ENCODE results near the gene ATP1A2. TPM values are rescaled to one million over a fixed set of nuclear protein-coding genes. Genes with fewer than 3 reads are reported as not detected.

Gene ATP1A2
- total RNA-seq, 6 experiments from 2014 or later: 0.09 to 0.17 (median 0.14) TPM; not detected in 1

DNA sequence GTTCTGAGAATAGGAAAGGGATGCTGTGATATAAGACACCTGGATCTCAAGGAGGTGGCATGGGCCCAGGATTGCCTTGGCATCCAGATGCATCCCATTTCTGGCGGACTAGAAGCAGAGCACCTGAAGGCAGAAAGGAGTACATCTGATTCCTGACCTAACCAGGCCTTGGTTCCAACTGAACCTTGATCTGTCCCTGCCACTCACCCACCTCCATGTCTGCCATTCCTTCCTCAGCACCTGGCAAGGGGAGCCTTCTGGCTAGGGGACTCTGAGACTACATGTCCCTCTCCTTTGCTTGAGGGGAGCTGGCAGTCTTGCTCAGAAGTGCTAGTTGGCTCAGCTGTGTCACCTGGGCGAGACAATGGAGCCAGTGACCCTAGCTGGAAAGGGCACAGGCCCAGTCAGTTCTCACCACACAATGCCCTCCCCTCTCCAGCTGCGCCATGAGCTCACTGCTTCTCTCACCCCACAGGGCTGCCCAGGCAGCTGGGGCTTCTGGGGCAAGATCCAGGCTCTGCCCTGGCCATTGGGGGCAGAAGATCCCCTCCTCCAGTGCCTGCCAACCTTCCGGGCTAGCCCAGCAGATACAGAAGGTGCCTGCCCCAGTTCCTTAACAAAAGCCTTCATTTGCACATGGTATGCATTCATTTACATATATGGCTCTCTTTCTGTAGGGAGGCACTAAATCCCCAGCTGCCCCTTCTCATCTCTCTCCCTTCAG, 20.0 kb upstream of the ATP1A2 start:
- H3K4me1 Mint-ChIP-seq (ENCODE audit: low read depth): peaks cover 23% of the 10 kb centered on the region
- no peak overlapping the region for H3K27ac Mint-ChIP-seq
- DNase-seq: no peak
- H3K4me3 Mint-ChIP-seq: no peak overlapping the region
- no peaks in the 10 kb centered on the region for H3K9me3 Mint-ChIP-seq
- TF ChIP-seq, protein P1, sequence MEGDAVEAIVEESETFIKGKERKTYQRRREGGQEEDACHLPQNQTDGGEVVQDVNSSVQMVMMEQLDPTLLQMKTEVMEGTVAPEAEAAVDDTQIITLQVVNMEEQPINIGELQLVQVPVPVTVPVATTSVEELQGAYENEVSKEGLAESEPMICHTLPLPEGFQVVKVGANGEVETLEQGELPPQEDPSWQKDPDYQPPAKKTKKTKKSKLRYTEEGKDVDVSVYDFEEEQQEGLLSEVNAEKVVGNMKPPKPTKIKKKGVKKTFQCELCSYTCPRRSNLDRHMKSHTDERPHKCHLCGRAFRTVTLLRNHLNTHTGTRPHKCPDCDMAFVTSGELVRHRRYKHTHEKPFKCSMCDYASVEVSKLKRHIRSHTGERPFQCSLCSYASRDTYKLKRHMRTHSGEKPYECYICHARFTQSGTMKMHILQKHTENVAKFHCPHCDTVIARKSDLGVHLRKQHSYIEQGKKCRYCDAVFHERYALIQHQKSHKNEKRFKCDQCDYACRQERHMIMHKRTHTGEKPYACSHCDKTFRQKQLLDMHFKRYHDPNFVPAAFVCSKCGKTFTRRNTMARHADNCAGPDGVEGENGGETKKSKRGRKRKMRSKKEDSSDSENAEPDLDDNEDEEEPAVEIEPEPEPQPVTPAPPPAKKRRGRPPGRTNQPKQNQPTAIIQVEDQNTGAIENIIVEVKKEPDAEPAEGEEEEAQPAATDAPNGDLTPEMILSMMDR (IDR thresholded peaks at IDR 0.05): no peak
- peaks cover 3% of the 10 kb centered on the region for H3K27me3 Mint-ChIP-seq (ENCODE audit: insufficient read depth)
- no peaks in the 10 kb centered on the region for H3K36me3 Mint-ChIP-seq (ENCODE audit: low read depth)

DNA sequence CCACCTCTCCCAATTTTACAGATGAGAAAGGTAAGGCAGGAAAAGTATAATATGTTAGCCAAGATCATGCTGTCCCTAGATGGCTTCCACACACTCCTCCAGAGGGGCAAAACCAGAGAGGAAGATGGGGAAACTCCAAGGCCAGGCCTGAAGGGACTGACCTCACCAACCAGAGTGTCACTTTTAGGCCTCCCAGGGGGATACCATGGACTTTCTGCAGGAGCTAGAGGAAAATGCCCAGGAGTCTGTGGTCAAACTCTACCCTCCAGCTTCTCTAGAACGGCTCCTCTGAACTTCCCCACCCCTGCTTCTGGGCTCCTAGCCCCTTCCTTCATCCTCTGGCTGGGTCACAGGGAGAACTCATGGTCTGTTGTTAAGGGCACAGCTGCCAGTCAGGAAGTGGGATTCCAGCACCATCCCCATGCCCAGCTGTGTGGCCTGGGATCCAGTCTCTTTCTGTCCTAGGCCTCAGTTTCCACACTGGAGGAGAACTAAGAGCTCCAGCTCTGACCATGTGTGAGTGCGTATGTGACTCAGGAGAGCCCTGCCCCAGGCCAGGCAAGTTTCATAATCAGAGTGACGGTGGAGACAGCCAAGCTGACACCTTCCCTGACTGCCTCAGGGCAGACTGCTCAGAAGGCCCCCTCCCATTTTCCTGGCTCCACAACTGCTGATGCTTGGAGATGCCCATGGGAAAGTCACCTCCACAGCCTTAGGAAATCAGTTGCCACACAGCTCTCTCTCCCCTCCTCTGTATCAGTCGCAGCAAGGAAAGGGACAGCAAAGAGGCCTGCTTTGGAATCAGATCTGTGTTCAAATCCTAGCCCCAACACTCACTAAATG, 19.1 kb upstream of the ATP1A2 start:
- peaks cover 31% of the 10 kb centered on the region for H3K4me1 Mint-ChIP-seq (ENCODE audit: low read depth)
- peak; percentile 67 for DNase-seq
- H3K36me3 Mint-ChIP-seq (ENCODE audit: low read depth): no peaks in the 10 kb centered on the region
- H3K27me3 Mint-ChIP-seq (ENCODE audit: insufficient read depth): peaks cover 6% of the 10 kb centered on the region
- TF ChIP-seq, protein P1 (IDR thresholded peaks at IDR 0.05): no peak
- H3K9me3 Mint-ChIP-seq: no peaks in the 10 kb centered on the region
- no peak overlapping the region; the same call in none of the 2 replicates for H3K4me3 Mint-ChIP-seq
- H3K27ac Mint-ChIP-seq: no peak overlapping the region

DNA sequence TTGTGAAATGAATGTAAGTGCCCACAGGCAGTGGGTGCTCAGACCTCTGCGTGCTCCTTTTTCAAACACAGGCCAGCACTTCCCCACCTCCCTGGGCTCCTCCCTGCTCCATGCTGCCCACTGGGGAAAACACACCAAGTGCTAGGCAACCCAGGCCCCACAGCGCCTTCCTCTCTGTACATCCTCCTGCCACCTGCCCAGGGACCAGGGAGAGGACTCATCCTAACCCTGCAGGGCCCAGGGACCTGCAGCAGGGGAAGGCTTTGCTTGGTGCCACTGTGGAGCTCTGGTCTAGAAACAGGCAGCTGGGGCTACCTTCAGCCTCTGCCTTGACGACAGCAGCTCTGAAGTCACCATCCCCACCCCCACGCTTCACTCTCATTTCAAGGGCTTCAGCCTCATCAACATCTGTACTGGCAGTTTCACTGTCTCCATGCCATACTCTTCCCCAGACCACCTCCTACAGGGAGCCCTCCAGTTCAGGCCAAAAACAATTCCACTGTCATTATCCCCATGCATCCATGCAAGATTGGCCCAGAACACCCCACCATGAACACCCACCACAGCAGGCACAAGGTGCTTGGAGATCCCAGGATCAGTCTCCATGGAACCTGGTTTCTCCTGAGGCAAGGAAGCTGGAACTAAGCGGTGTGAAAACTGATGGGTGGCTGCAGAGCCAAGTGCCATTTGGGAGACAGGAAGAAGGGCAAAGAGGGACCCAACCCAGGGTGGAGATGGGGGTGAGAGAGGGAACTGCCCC, 18.2 kb upstream of the ATP1A2 start:
- peak overlapping the region; percentile 33 for H3K27ac Mint-ChIP-seq
- TF ChIP-seq, protein P1 (IDR thresholded peaks at IDR 0.05): no peak
- H3K9me3 Mint-ChIP-seq: no peaks in the 10 kb centered on the region
- peaks cover 3% of the 10 kb centered on the region; the same call in 1 of the 2 replicates for H3K27me3 Mint-ChIP-seq (ENCODE audit: insufficient read depth)
- H3K4me3 Mint-ChIP-seq: peak overlapping the region; percentile 84
- no peaks in the 10 kb centered on the region for H3K36me3 Mint-ChIP-seq (ENCODE audit: low read depth)
- DNase-seq: no peak
- H3K4me1 Mint-ChIP-seq (ENCODE audit: low read depth): peaks cover 36% of the 10 kb centered on the region

DNA sequence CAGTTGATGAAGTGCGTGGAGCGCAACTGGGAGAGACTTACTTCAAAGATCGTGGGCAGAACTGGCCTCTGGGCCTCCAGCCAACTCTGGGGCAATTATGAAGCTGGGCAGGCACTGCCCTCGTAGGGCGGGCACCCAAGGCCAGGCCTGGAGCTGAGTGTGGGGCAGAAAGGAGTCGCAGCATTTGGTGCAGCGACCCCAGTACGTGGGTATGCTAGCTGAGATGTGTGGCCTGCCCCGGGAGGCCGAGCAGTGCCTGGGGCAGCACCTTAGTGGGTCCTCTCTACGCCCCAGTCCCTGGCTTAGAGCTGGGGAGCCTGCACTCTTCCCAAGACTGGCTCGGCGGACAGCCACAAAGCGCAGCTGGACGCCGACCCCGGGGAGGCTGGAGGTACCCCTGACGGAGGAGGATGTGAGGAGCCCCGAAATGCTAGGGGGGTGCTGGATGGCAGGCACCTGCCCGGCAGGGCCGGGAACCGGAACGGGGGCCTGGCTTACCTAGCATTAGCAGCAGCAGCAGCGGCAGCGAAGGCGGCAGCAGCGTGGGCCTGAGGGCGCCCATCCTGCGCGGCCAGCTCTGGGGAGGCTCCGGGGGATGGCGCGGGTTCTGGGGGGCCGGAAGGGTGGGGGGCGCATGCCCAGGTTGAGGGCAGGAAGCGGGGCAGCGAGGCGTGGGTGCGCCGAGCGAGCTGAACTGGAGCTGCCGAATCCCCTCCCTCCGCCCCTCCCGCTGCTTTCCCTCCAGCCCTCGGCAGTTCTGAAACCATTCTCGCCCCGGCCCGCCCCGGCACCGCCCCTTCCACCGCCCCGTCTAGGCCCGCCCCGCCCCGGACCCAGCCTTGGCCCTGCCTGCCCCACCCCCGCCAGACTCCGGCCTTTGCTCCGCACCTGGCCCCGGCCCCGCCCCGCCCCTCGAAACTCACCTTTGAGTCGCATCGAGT, 17.4 kb upstream of the ATP1A2 start, which contains the start of gene IGSF8:
Gene IGSF8, minus strand, starts transcription at position 709 of the 941 bp plus-strand sequence. Its CDS starts 147 bp downstream, at position 562.
- no peaks in the 10 kb centered on the region for H3K36me3 Mint-ChIP-seq (ENCODE audit: low read depth)
- peak; percentile 48 for DNase-seq
- peaks cover 5% of the 10 kb centered on the region for H3K27me3 Mint-ChIP-seq (ENCODE audit: insufficient read depth)
- H3K4me3 Mint-ChIP-seq: peak within 1 kb of the TSS; percentile 84
- no peaks in the 10 kb centered on the region for H3K9me3 Mint-ChIP-seq
- H3K27ac Mint-ChIP-seq: peak within 1 kb of the TSS; percentile 33
- peaks cover 44% of the 10 kb centered on the region for H3K4me1 Mint-ChIP-seq (ENCODE audit: low read depth)
- TF ChIP-seq, protein P1 (IDR thresholded peaks at IDR 0.05): no peak

Data from HFFc6 (cell line).